Measurements from ENCODE around the gene GLIS1.

GLIS1 gene

GRCh38 chr1:53681977-53682685 is 56.8 kb downstream of the GLIS1 start:
- Histone ChIP-seq H3K27ac (ENCODE audit: low read length) (no peak overlapping the region), H3K9ac (ENCODE audit: low read depth, low read length) (no peak overlapping the region), H3K79me2 (ENCODE audit: insufficient read depth, low read length) (no peaks in the 10 kb centered on the region), H3K9me3 (ENCODE audit: insufficient read depth, low read length, severe bottlenecking) (no peaks in the 10 kb centered on the region), H3K4me3 (ENCODE audit: low read depth in 1 of 2, low read length in 2 of 2) (no peak overlapping the region), H3K27me3 (ENCODE audit: insufficient read depth, low read length, poor library complexity) (peaks cover 29% of the 10 kb centered on the region), H4K20me1 (ENCODE audit: insufficient read depth, low read length) (peaks cover 7% of the 10 kb centered on the region), H3K4me1 (ENCODE audit: insufficient read depth, low read length) (peaks cover 12% of the 10 kb centered on the region), H2AFZ (ENCODE audit: low read depth, low read length) (no peak overlapping the region), H3K36me3 (ENCODE audit: insufficient read depth, low read length) (no peaks in the 10 kb centered on the region), H3K4me2 (ENCODE audit: insufficient read depth, low read length) (peak overlapping the region; percentile 31; the same call in 1 of the 2 replicates)
- peak; percentile 70 for ATAC-seq (ENCODE audit: insufficient read depth, low read depth)
- TF ChIP-seq, protein P1, sequence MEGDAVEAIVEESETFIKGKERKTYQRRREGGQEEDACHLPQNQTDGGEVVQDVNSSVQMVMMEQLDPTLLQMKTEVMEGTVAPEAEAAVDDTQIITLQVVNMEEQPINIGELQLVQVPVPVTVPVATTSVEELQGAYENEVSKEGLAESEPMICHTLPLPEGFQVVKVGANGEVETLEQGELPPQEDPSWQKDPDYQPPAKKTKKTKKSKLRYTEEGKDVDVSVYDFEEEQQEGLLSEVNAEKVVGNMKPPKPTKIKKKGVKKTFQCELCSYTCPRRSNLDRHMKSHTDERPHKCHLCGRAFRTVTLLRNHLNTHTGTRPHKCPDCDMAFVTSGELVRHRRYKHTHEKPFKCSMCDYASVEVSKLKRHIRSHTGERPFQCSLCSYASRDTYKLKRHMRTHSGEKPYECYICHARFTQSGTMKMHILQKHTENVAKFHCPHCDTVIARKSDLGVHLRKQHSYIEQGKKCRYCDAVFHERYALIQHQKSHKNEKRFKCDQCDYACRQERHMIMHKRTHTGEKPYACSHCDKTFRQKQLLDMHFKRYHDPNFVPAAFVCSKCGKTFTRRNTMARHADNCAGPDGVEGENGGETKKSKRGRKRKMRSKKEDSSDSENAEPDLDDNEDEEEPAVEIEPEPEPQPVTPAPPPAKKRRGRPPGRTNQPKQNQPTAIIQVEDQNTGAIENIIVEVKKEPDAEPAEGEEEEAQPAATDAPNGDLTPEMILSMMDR (IDR thresholded peaks at IDR 0.05; ENCODE audit: borderline replicate concordance, extremely low read depth, low read length, poor library complexity, severe bottlenecking), result peak; percentile 72
- no peak for TF ChIP-seq EZH2 (IDR thresholded peaks at IDR 0.05; ENCODE audit: borderline replicate concordance, low read depth, low read length, severe bottlenecking)
- DNase-seq, result peak; percentile 44

DNA sequence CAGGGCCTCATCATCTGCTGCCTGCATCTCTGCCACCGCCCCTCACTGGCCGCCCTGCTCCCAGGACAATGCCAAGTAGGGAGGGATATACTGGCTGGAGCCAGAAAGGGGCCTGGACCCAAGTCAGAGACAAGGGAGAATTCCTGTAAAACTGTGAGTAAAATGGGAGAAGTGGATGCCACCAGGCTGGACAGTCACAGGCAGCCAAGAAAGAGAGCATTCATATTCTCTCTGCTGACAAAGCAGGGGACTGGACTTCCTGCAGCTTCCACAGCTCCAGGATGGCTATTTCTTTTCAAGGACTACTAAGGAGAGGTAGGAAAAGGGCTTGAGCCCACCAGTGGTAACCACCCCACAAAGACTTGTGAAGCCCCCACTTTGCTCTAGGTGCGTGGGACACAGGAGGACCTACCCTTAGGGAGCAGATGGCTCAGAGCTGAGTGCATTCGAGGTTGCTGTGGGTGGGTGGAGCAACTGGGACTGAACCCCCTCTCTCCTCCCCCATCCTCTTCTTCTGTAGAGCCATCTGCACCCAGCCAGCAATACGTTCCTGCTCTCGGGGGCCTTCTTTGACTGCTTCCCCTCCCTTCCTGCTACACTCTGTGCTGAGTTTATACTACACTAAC is 57.5 kb downstream of the GLIS1 start:
- H3K27me3 ChIP-seq (ENCODE audit: insufficient read depth, low read length, poor library complexity), result peaks cover 36% of the 10 kb centered on the region
- DNase-seq (peak; percentile 26), ATAC-seq (ENCODE audit: insufficient read depth, low read depth) (peak; percentile 75)
- no peaks in the 10 kb centered on the region for H3K36me3 ChIP-seq (ENCODE audit: insufficient read depth, low read length)
- no peaks in the 10 kb centered on the region for H3K9me3 ChIP-seq (ENCODE audit: insufficient read depth, low read length, severe bottlenecking)
- no peak overlapping the region for H3K4me3 ChIP-seq (ENCODE audit: low read depth in 1 of 2, low read length in 2 of 2)
- TF ChIP-seq EZH2 (IDR thresholded peaks at IDR 0.05; ENCODE audit: borderline replicate concordance, low read depth, low read length, severe bottlenecking), result no peak
- TF ChIP-seq, protein P1 (IDR thresholded peaks at IDR 0.05; ENCODE audit: borderline replicate concordance, extremely low read depth, low read length, poor library complexity, severe bottlenecking), result no peak
- no peaks in the 10 kb centered on the region for H3K79me2 ChIP-seq (ENCODE audit: insufficient read depth, low read length)
- no peak overlapping the region for H2AFZ ChIP-seq (ENCODE audit: low read depth, low read length)
- no peak overlapping the region for H3K27ac ChIP-seq (ENCODE audit: low read length)
- H3K9ac ChIP-seq (ENCODE audit: low read depth, low read length), result no peak overlapping the region
- peaks cover 7% of the 10 kb centered on the region for H4K20me1 ChIP-seq (ENCODE audit: insufficient read depth, low read length)
- peak overlapping the region; percentile 31; the same call in 1 of the 2 replicates for H3K4me2 ChIP-seq (ENCODE audit: insufficient read depth, low read length)
- peaks cover 12% of the 10 kb centered on the region for H3K4me1 ChIP-seq (ENCODE audit: insufficient read depth, low read length)

- Histone ChIP-seq H3K4me2 (ENCODE audit: insufficient read depth, low read length) (no peak overlapping the region), H3K36me3 (ENCODE audit: insufficient read depth, low read length) (no peaks in the 10 kb centered on the region), H3K27ac (ENCODE audit: low read length) (no peak overlapping the region), H4K20me1 (ENCODE audit: insufficient read depth, low read length) (peaks cover 7% of the 10 kb centered on the region), H3K9ac (ENCODE audit: low read depth, low read length) (no peak overlapping the region), H3K27me3 (ENCODE audit: insufficient read depth, low read length, poor library complexity) (peaks cover 34% of the 10 kb centered on the region), H3K9me3 (ENCODE audit: insufficient read depth, low read length, severe bottlenecking) (no peaks in the 10 kb centered on the region), H2AFZ (ENCODE audit: low read depth, low read length) (no peak overlapping the region), H3K79me2 (ENCODE audit: insufficient read depth, low read length) (no peaks in the 10 kb centered on the region), H3K4me3 (ENCODE audit: low read depth in 1 of 2, low read length in 2 of 2) (no peak overlapping the region), H3K4me1 (ENCODE audit: insufficient read depth, low read length) (peaks cover 12% of the 10 kb centered on the region)
- TF ChIP-seq, protein P1 (IDR thresholded peaks at IDR 0.05; ENCODE audit: borderline replicate concordance, extremely low read depth, low read length, poor library complexity, severe bottlenecking), result no peak
- no peak for TF ChIP-seq EZH2 (IDR thresholded peaks at IDR 0.05; ENCODE audit: borderline replicate concordance, low read depth, low read length, severe bottlenecking)
- ATAC-seq (ENCODE audit: insufficient read depth, low read depth), result no peak
- no peak for DNase-seq
These were observed 58.1 kb downstream of the GLIS1 start for GRCh38 chr1:53680868-53681267.

Measured in DND-41 (cell line).